SK-N-SH (cell line): ENCODE results near the gene RHOBTB3.

ENCODE experiments used
- CHD2 ChIP-seq: fragments of 150-350 bp; IDR thresholded peaks from 2 replicates; pipeline ENCODE4 v1.6.1; 2018; ENCODE audit warnings: low read length; ENCODE audit not compliant: partially characterized antibody
- CTCF ChIP-seq: fragments of 200-600 bp; sonication (generic); IDR thresholded peaks from 2 replicates; pipeline ENCODE4 v1.6.1; 2017; ENCODE audit warnings: antibody characterized with exemption, mild to moderate bottlenecking, moderate library complexity
- EP300 ChIP-seq, 2 experiments: IDR thresholded peaks; 2 replicates each; pipeline versions ENCODE4 v1.4.0 to v1.6.1; 2012; ENCODE audit warnings: borderline replicate concordance in 1 of 2, low read depth in 1 of 2, low read length in 1 of 2
- FOSL2 ChIP-seq: IDR thresholded peaks from 2 replicates; pipeline ENCODE4 v1.4.0; 2012; ENCODE audit warnings: low read depth, mild to moderate bottlenecking, moderate library complexity, borderline replicate concordance
- GATA2 ChIP-seq: sonication (generic); formaldehyde crosslinking; IDR thresholded peaks from 2 replicates; pipeline ENCODE4 v1.5.0; 2020; ENCODE audit warnings: mild to moderate bottlenecking, missing genetic modification reagents
- IRF3 ChIP-seq: fragments of 150-350 bp; IDR thresholded peaks from 2 replicates; pipeline ENCODE4 v1.6.1; 2016; ENCODE audit warnings: mild to moderate bottlenecking, low read depth, low read length
- NFIC ChIP-seq: IDR thresholded peaks from 2 replicates; pipeline ENCODE4 v1.4.0; 2012; ENCODE audit warnings: borderline replicate concordance
- POLR2AphosphoS5 ChIP-seq: IDR thresholded peaks from 2 replicates; pipeline ENCODE4 v1.6.1; 2012; ENCODE audit warnings: low read depth, low read length
- RCOR1 ChIP-seq: fragments of 150-350 bp; IDR thresholded peaks from 2 replicates; pipeline ENCODE4 v1.6.1; 2017; ENCODE audit warnings: antibody characterized with exemption, low read length
- REST ChIP-seq: IDR thresholded peaks from 2 replicates; pipeline ENCODE4 v1.6.1; 2012; ENCODE audit warnings: mild to moderate bottlenecking, low read depth, low read length, moderate library complexity
- RFX5 ChIP-seq: IDR thresholded peaks from 2 replicates; pipeline ENCODE4 v1.6.1; 2012; ENCODE audit warnings: mild to moderate bottlenecking, improper control_type of control experiment, low read length
- SIN3A ChIP-seq: IDR thresholded peaks from 2 replicates; pipeline ENCODE4 v1.6.1; 2012; ENCODE audit warnings: low read depth, mild to moderate bottlenecking, low read length, moderate library complexity, borderline replicate concordance
- TAF1 ChIP-seq: IDR thresholded peaks from 2 replicates; pipeline ENCODE4 v1.6.1; 2012; ENCODE audit warnings: low read depth, mild to moderate bottlenecking, low read length, moderate library complexity, borderline replicate concordance

GRCh38 chr5:95727764-95728191 lies 3.4 kb upstream of the RHOBTB3 start:
- TF ChIP-seq CTCF (no peak), GATA2 (peak; percentile 26; the same call in 1 of the 2 replicates), POLR2AphosphoS5 (no peak), NFIC (no peak; the same call in 1 of the 2 replicates), FOSL2 (no peak), RFX5 (no peak), CHD2 (peak; percentile 31), SIN3A (no peak), TAF1 (no peak), IRF3 (no peak), EP300 (IDR thresholded peaks at IDR 0.05; ENCODE audit: borderline replicate concordance in 1 of 2, low read depth in 1 of 2, low read length in 1 of 2) (peak in 1 of 2 experiments; percentile 61; a peak in 2 of 4 replicates), RCOR1 (0 out of 2 replicates have a peak, but pooled peaks have one; percentile 23), REST (no peak)
